BJ (cell line): ENCODE data around the gene SLC6A9. TPM values are rescaled to one million over a fixed set of nuclear protein-coding genes. Genes with fewer than 3 reads are reported as not detected.

Experiments
- CTCF ChIA-PET: fragments of 350-600 bp; formaldehyde crosslinking; extraction: SDS; loops from one replicate; lab custom pipeline; 2021; ENCODE audit warnings: antibody characterized with exemption, inconsistent platforms; lab: Yijun Ruan, JAX
- POLR2A ChIA-PET: fragments of 300-600 bp; sonication (Branson Sonifier 250); formaldehyde crosslinking; extraction: SDS; loops from one replicate; lab custom pipeline; 2021; ENCODE audit warnings: antibody characterized with exemption; lab: Charles Lee
- DNase-seq: peaks from one replicate; pipeline ENCODE4 v3.0.0-alpha.2; 2011; ENCODE audit warnings: low read depth
- H3K27me3 ChIP-seq: 2 replicates; pipeline ENCODE4 v1.6.0; 2011; ENCODE audit warnings: low read length; ENCODE audit not compliant: control insufficient read depth, insufficient read depth
- H3K36me3 ChIP-seq: 2 replicates; pipeline ENCODE4 v1.5.1; 2011; ENCODE audit warnings: low read length; ENCODE audit not compliant: control insufficient read depth, insufficient read depth
- H3K4me3 ChIP-seq: 2 replicates; pipeline ENCODE4 v1.5.1; 2011; ENCODE audit warnings: low read depth, mild to moderate bottlenecking, control low read depth, low read length
- CTCF ChIP-seq: IDR thresholded peaks from 2 replicates; pipeline ENCODE4 v1.5.1; 2011; ENCODE audit warnings: low read depth, mild to moderate bottlenecking, control low read depth, inconsistent platforms, low read length, moderate library complexity; ENCODE audit not compliant: insufficient read depth
- polyA plus RNA-seq: library from polyadenylated mRNA; depleted of rRNA; stranded (reverse); fragments of >200 nt; gene quantifications from 2 replicates; pipeline ENCODE4 v1.2.3, GENCODE V29; 2011

Gene SLC6A9
- polyA plus RNA-seq, 1 experiment: 53.9 TPM

GRCh38 chr1:43961692-43962091 is 69.6 kb downstream of the SLC6A9 start:
- Histone ChIP-seq H3K4me3 (no peak overlapping the region), H3K36me3 (peaks cover 25% of the 10 kb centered on the region), H3K27me3 (no peaks in the 10 kb centered on the region)
- TF ChIP-seq CTCF: no peak
- POLR2A ChIA-PET: no interaction called here
- DNase-seq: no peak
- CTCF ChIA-PET: no interaction called here

GRCh38 chr1:43960798-43961197 is 70.5 kb downstream of the SLC6A9 start:
- H3K4me3 ChIP-seq: no peak overlapping the region
- no peaks in the 10 kb centered on the region for H3K27me3 ChIP-seq
- no peak for TF ChIP-seq CTCF
- ChIA-PET POLR2A (no interaction called here), CTCF (no interaction called here)
- DNase-seq: no peak
- peaks cover 25% of the 10 kb centered on the region for H3K36me3 ChIP-seq

DNA sequence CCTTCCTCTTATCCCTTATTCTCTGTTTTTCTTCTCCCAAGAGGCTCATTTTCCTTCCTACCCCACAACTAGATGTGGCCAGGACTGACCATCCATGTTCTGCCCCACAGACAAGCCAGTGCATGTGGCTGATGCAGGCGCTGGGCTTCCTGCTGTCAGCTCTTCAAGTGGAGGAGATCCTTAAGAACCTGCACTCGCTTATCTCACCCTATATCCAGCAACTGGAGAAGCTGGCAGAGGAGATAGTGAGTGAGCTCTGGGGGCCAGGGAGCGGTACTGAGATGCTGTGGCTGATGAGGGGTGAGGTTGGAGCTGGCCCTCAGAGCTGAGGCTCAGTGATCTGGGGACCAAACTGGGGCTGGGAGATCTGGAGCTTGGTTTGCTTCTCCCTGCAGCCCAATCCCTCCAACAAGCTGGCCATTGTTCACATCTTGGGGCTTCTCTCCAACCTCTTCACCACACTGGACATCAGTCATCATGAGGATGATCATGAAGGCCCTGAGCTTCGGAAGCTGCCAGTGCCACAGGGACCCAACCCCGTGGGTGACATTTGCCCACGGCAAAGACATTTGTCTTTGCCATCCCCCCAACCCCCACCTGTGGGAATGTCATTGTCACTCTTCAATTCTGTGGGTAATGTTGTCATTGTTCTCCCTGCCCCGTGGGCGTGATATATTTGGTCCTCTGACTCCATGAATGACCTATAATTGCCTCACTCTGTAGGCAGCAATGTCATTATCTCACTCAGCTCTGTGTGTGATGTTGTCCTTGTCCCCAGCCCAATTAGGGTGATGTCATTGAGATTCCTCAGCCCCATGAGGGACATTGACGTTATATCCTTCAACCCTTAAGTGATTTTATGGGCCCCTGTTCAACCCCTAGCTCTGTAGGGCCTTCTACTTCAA is 72.7 kb downstream of the SLC6A9 start:
- Histone ChIP-seq H3K27me3 (no peaks in the 10 kb centered on the region), H3K36me3 (peaks cover 22% of the 10 kb centered on the region), H3K4me3 (no peak overlapping the region)
- ChIA-PET POLR2A (no interaction called here), CTCF (interaction anchor here (0.9 to 1.7 kb wide), 4 partner anchors 11 to 90 kb away, joined by 3 to 5 read pairs (median 4); partner anchors contain the start of genes DPH2 and IPO13)
- no peak for DNase-seq
- TF ChIP-seq CTCF: no peak

GRCh38 chr1:43957407-43958040 is 73.7 kb downstream of the SLC6A9 start:
- H3K4me3 ChIP-seq: no peak overlapping the region
- peaks cover 22% of the 10 kb centered on the region for H3K36me3 ChIP-seq
- DNase-seq: no peak
- POLR2A ChIA-PET: no interaction called here
- CTCF ChIA-PET: interaction anchor here (0.6 to 0.8 kb wide), 3 partner anchors 23 to 254 kb away, joined by 3 read pairs; no protein-coding TSS in a partner anchor
- H3K27me3 ChIP-seq: no peaks in the 10 kb centered on the region
- no peak for TF ChIP-seq CTCF

GRCh38 chr1:43956234-43956633 is 75.0 kb downstream of the SLC6A9 start:
- Histone ChIP-seq H3K36me3 (peaks cover 18% of the 10 kb centered on the region), H3K27me3 (no peaks in the 10 kb centered on the region), H3K4me3 (no peak overlapping the region)
- no peak for TF ChIP-seq CTCF
- ChIA-PET CTCF (interaction anchor here (0.6 to 1.9 kb wide), 2 partner anchors 22 to 780 kb away, joined by 3 to 8 read pairs; no protein-coding TSS in a partner anchor), POLR2A (no interaction called here)
- DNase-seq: no peak
